ENCODE results near the gene YIPF4.
A peak's percentile ranks its signal among the peaks of the same experiment; 100 is the strongest.
"Not testable (repeated sequence)": the region's sequence is repeated elsewhere in the genome, so short reads cannot be mapped to it uniquely, and the experiment has no call there.

The YIPF4 gene

DNA sequence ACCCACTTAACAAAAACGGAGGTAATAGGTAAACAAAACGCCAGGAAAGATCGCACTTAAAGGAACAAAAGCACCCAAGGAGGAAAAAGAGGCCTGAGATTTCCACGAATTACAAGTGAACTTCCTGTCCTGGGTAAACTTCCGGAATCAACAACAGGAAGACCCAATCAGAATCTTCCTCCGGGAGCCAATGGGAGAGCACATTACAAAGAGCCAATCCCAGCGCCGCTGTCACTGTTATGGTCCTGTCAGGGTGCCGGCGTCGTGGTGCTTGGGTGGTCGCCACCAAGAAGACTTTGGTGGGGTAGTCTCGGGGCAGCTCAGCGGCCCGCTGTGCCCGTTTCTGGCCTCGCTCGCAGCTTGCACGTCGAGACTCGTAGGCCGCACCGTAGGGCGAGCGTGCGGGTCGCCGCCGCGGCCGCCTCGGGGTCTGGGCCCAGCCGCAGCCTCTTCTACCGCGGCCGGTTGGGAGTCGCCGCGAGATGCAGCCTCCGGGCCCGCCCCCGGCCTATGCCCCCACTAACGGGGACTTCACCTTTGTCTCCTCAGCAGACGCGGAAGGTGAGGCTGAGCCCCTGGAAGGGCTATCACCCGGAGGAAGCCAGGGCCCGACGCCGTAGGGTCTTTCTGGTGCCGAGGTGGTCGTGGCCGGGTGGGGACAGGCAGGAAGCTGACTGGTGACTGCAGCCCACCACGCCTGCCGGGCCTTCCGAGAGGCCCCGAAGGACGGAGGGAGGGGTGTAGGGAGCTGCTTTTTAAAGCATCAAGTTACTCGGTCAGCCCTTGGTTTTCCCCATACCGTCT is at the start of gene YIPF4:
Gene YIPF4 (plus strand): TSS at position 231 of the 804 bp plus-strand sequence. CDS start 252 bp downstream, at position 483.
- DNase-seq: peak; percentile 90

DNA sequence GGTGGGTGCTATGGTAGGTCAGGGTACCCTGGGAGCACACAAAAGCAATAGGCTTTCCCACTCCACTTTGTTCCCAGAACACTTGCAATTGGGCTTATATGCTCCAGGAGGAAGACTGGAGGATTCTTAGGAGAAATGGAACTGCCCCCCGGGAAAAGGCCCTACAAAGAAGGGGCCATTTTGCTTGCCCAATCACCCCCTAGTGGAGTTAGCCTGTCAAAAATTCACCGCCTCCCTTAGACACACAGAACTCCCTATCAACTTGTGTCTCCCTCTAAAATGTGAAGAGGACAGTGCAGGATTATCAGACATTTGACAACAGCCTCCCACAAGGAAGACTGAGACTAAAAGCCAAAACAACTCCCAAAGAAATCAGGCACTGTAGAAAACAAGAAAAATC is 49.5 kb upstream of the YIPF4 start:
- DNase-seq: no peak

DNA sequence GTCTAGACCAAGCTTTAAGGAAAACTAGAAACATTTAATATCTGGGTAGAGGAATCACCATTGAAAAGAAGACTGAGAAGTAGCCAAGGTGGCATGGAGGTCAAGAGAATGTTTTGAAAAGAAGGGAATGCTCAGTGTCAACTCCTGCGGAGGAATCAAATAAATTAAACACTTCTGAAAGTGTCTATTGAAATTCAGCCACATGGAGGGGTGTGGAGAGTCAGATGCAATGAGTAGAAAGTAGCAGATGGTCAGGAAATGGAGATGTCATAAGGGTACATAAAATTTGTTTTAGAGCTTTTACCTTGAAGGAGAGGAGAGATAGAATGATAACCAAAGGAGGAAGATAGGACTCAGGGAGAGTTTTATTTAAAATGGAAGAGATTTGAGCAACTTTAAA is 48.1 kb upstream of the YIPF4 start:
- no peak for DNase-seq

DNA sequence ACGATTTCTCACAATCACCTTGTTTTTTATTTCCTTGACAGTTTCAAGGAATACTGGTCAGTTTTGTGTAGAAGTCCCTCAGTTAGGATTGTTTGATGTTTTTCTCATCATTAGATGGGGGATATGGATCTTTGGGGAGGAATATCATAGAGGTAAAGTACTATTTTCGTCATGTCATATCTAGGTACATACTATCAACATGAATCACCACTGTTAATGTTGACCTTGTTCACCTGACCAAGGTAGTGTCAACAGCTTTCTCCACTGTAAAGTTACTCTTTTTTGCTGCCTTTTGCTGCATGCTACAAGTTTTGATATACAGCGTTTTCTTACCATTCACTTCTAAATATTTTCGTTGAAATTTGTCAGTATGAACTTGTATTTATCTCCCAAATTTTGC is 45.7 kb upstream of the YIPF4 start:
- no peak for DNase-seq

DNA sequence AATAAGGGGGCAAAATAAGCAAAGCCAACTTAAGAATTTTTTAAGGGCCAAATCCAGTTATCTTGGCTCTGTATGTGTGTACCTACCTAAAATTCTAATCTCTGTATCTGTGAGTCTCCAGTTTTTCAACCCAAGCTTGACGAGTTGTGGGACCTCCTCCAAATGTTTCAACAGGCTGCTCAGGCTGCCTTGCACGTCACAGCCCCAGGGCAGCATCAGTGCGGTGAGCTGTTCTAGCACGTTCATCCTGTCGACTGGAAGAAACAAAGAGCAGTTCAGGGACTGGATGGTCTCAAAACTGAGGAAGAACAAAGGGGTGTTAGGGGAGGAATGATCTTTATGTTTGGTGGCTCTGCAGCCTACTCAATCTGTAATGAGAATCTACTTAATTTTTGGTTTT is 42.4 kb upstream of the YIPF4 start:
- DNase-seq: no peak

DNA sequence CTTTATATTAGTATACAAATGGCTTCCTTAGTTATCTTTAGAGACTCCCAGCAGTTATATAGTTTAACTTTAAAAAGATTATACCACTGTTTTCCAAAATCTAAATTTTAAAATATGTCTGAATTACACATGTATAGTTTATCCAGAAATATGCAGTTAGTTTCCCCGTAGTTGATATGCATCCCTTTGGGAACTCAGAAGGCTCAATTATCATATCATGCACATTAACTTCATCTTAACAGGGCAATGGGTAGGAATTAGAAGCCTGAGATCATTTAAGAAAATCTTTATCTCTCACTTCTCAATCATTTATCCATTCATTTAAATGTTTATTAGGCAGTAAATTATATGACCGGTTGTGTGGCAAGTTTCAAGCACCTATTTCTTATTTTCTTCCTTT is 40.2 kb upstream of the YIPF4 start:
- no peak for DNase-seq

DNA sequence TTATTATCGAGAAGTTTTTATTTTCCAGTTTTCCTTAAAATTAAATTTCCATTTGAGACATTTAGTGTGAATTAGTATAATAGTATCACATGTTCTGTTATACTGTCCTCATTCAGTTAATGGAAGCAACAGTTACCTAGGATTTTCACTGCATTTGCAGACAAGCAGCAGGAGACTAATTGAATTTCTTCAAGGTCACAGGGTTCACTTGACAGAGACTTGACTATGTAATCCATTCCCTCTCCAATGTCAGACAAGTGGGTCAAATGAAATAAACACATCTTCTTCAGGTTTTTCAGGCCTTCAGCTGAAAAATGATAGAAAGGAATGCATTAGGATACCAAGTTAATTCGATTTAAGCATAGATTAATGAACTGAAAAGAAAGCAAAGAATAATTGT is 39.7 kb upstream of the YIPF4 start:
- DNase-seq: no peak

DNA sequence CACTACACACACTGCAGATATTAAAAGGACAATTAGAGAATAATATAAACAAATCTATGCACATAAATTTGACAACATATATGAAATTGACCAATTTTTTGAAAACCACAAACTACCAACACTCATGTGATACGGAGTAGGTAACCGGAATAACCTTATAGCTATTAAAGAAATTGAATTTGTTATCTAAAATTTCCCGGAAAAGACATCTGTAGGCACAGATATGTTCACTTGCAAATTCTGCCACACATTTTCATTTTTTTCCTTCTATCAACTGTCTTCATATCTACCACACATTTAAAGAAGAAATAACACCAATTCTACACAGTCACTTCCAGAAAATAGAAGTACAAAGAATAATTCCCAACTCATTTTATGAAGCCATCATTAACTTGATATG is 35.4 kb upstream of the YIPF4 start:
- no peak for DNase-seq

DNA sequence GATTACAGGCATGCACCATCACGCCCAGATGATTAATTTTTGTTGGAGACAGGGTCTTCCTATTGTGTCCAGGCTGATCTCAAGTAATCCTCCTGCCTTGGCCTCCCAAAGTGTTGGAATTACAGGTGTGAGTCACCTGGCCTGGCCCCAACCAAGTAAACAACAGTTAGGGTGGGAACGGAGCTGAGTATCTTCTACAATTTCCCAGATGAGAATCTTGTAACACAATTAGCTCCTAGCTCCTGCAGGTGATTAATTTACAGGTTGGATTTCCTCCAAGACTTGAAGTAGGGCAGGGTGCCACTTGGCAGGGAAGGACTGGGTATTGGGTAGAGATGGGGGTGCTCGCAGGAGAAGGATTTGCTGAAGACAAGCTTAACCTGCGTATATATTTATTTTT is 30.8 kb upstream of the YIPF4 start:
- DNase-seq: no peak

DNA sequence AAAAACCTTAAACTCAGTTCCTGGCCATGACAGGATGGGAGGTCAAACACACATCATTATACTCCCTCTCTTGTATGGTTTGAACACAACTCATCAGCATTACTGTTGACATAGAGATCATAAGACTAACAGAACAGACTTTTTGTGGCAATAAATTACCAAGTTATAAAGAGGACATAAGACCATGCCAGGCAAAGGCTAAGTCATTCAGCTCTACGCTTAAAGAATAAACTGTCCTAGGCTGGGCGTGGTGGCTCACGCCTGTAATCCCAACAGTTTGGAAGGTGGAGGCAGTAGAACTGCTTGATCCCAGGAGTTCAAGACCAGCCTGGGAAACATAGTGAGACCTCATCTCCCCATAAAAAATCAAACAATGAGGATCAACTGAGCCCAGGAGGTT is 29.4 kb upstream of the YIPF4 start:
- no peak for DNase-seq

DNA sequence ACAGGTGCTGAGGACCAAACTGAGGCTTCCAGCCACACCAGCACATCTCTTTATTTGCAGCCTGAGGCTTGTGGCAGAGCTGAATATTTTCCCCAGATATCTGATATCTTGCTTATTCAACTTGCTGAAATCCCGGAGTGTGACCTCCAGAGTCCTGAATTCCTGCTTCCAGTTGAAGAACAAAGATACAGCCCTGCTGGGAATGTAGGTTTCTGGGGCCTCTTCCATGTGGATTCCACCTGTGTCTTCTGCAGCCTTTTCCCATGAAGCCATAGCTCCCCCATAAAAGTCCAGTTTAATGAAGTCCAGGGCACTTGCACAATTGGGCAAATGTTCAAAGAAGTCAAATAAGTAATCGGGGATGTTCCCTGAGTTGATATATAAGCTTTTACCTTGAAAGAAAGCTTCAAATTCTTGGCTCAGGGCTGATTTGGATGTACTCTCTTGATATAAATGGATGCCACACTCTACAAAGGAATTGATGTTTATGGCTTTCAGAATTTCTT is 27.9 kb upstream of the YIPF4 start:
- no peak for DNase-seq

DNA sequence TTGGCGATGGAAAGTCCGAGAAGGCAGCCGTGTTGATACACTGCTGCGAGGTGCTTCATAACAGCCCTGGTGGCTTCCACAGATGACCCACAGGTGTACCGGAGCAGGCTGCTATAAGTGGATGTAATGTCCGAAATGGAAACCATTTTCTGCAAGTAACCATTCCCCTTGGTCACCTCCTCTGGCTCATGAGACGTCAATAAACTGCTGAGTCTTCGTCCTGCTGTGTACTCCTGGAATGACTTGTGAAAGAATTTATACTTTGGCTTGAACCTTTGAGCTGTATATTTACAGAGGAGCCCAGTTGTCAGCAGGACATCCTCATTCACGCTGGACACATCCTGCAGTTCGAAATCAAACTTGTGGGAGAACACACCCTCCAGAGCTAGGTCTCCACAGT is 27.4 kb upstream of the YIPF4 start:
- no peak for DNase-seq

DNA sequence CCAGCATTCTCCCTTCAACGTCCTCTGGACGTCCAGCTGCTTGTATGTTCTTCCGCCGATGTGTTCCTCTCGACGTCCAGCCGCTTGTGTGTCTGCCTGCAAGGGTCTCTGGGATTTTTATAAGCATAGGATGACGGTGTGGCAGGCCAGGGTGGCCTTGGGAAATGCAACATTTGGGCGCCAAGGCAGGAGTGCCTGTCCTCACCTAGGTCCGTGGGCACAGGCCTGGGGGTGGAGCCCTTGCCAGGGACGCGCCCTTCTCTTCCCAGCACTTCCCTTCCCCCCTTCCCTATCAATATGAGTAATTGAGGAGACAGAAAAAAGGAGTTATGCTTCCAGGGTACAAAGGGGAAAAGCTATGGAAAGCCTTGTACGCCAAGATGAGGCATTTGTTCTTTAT is 19.5 kb upstream of the YIPF4 start:
- no peak for DNase-seq

DNA sequence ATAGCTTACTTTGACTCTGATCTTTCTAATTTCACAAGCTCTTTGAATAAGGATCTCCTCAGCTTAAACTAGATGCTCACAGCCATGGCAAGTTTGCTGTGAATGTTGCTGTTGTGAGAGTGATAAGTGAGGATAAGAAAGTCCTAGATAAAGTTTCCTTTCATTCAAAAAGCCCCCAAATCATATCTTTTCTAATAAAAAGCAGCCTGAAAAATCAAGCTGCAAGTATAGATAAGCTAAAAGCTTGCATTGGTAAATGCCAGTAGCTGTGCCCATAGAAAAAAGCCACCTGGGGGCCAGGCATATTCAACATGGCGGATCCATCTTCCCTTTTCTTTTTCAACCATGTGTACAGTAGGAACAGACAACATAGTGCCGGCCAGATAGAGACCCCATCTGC is 17.3 kb upstream of the YIPF4 start:
- no peak for DNase-seq

DNA sequence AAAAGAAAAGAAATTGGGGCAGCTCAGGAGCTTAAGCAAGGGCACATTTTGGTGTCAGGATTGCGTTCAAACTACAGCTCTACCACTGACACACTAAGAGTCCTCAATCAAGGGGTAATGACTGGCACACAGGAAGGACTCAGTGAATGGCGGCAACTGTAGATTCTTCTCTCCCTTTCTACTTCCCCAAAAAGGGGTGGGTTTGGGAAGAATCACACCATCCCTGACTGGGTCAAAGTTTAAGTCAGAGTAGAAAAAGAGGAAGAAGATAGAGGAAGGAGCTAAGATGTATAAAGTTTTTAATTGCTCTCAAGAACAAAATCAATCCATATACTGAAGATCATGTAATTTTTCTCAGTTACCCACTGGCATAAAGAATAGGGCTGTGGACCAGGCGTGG is 15.6 kb upstream of the YIPF4 start:
- no peak for DNase-seq

DNA sequence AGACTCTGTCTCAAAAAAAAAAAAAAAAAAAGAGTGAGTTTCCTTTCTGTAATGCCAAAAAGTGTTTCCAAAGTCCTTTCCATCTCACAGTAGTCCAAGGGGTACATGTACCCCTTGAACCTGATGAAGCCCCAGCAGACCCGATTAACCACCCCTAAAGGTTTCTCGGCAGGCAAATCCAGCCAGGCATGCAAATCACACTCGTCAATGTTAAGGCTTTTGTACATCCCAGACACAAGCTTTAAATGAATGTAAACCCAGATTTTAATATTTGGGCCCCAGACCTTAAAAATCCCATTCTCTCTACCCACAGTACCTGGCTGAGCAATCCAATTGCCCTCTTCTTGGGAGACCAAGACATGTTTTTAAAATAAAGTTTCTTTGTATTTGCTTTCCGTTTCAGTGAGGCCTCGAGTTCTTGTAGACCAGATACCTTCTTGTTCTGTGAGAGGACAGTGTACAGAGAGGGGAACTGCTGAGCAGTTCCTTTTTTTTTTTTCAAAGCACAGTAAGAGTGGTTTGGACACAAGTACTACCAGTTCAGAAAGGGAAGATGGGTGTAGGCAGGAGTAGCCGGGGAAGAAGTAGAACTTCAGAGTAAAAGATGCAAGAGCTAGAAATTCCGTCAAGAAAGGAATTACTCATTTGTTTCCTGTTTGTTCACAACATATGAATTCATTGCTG is 13.1 kb upstream of the YIPF4 start, which contains the start of gene NLRC4:
Gene NLRC4 (minus strand): TSS at position 465 of the 684 bp plus-strand sequence. CDS start 8,111 bp downstream, outside the sequence.
- DNase-seq: no peak

DNA sequence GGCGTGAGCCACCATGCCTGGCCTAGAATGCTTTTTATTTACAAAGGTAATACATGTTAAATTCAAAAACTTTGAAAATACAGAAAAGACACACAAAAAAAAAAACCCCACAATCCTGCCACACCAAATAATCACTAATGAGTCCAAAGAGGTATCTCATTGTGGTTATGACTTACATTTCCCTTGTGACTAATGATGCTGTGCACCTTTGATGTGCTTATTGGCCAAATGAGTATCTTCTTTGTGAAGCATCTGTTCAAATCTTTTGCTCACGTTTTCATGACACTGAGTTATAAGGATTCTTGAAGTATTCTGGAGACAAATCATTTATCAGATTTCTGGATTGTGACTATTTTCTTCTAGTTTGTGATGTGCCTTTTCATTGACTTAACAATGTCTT is 6.6 kb upstream of the YIPF4 start:
- no peak for DNase-seq

DNA sequence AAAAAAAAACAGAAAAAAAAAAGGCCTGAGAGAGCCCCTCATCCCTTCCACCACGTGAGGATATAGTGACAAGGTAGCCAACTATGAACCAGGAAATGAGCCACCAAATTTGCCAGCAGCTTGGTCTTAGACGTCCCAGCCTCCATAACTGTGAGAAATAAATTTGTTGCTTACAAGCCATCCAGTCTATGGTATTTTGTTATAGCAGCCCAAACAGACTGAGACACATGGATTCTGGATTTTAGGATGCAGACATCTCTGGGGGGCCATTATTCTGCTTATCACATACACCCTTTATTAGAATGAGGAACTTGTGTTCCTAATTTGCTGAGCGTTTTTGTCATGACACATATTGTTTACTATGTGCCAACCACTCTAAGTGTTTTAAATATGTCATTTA is 5.4 kb upstream of the YIPF4 start:
- DNase-seq: no peak

DNA sequence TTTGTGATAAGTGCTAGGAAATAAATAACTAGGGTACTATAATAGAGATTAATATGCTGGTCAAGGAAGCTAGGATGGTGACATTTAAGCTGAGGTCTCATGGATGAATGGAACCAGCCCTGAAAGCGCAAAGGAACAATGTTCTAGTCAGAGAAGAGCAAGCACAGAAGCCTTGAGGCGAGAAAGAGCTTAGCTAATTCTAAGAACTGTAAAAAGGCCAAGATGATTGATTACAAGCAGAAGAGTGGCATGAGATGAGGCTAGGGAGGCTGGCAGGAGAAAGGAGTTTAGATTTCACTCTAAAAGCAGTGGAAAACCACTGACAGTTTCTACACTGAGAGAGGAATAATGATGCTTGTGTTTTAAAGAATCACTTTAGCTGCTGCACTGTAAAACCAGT is 3.4 kb upstream of the YIPF4 start:
- no peak for DNase-seq

DNA sequence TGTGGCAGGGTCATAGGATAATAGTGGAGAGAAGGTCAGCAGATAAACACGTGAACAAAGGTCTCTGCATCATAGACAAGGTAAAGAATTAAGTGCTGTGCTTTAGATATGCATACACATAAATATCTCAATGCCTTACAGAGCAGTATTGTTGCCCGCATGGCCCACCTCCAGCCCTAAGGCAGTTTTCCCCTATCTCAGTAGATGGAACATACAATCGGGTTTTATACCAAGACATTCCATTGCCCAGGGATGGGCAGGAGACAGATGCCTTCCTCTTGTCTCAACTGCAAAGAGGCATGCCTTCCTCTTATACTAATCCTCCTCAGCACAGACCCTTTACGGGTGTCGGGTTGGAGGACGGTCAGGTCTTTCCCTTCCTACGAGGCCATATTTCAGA is 1.9 kb upstream of the YIPF4 start:
- not testable (repeated sequence) for DNase-seq

DNA sequence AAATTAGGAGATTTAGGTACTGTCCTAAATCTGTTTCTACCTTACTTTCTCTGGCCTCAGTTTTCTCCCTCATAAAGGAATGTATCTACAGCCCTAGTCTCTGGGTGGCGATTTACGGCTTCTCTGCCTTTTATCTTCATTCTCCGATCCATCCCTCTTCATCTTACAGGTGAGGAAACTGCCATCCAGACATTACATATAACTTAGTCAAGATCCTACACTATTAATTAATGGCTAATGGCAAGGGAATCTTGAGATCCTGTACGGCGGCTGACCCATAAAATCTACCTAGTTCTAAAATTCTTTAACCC is 386 bp upstream of the YIPF4 start:
- DNase-seq: no peak

DNA sequence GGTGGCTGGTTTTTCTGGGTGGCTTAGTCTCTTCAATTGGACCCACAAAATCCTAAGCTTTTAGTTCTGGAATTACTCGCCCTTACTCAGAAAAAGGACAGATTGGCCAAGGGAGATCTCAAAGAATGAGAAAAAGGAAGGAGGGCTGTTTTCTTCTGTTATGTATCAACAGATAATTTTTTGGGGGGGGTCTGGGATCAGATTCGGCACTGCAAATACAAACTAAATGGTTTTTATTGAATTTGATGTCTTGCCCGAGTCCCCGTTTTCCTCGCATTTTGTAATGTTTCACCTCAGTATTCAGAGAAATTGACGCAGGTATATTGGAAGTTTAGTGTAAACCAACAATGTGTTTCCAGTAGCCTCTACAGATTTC is 762 bp downstream of the YIPF4 start:
- no peak for DNase-seq

DNA sequence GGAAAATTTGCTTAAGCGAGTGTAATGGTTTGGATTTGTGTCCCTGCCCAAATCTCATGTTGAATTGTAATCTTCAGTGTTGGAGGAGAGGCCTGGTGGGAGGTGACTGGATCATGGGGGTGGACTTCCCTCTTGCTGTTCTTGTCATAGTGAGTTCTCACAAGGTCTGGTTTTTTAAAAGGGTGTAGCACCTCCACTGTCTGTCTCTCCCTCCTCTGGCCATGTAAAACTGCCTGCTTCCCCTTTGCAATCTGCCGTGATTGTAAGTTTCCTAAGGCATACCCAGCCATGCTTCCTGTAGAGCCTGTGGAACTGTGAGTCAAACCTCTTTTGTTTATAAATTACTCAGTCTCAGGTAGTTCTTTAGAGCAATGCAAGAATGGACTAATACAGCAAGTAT is 6.6 kb downstream of the YIPF4 start:
- no peak for DNase-seq

DNA sequence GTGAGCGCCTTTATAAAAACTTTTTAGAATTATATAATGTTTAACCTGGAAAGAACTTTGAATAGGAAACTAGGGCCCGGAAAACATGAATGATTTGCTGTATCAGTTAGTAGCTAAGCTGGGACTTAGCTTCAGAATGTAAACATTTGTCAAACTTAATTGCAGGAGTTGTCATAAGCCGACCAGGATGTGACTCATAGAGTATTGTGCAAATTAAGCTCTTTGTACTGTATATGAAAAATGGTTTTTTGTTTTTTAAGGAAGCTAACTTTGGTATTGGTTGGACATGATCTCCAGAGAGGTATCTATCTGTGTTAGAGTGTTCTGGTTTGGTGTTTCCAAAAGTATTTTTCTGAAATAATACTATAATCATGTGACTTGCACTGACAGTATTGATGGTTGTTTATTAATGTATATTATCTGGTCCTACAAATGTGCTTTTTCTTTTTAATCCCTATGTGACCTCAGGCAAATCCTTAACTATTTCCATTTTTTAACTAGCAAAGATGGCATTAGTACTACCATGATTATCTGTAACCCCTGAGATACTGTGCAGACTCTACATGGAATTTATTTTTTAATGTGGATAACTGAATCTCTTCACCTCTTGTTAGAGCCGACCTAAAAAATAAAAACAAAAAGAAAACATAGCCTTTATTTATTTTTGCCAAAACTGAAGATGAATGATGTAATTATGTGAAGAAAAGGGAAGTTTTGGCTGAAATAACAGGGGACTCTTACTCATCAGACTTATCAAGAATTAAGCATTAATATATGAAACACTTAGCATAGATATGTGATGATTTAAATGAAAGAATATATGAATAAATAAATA is 11.7 kb downstream of the YIPF4 start:
- no peak for DNase-seq
